DND-41 (cell line): ENCODE data around the gene FAU.

Experiments used
- ATAC-seq: fragments of 200-7000 bp; cut with Tn5 transposase; 3 replicates; pipeline ENCODE4 v1.9.1; 2021; ENCODE audit warnings: low read depth; ENCODE audit not compliant: insufficient read depth
- DNase-seq: peaks from one replicate; pipeline ENCODE4 v3.0.0-alpha.2; 2020
- H2AFZ ChIP-seq: 2 replicates; pipeline ENCODE4 v1.6.0; 2012; ENCODE audit warnings: low read depth, low read length
- H3K27ac ChIP-seq: 2 replicates; pipeline ENCODE4 v1.5.1; 2012; ENCODE audit warnings: low read length, inconsistent platforms
- H3K27me3 ChIP-seq: fragments of 200-600 bp; sonication (generic); 2 replicates; pipeline ENCODE4 v1.6.0; 2012; ENCODE audit warnings: low read length, mild to moderate bottlenecking, inconsistent platforms; ENCODE audit not compliant: insufficient read depth, poor library complexity
- H3K36me3 ChIP-seq: 2 replicates; pipeline ENCODE4 v1.5.1; 2012; ENCODE audit warnings: low read length, inconsistent platforms; ENCODE audit not compliant: insufficient read depth
- H3K4me1 ChIP-seq: 2 replicates; pipeline ENCODE4 v1.5.1; 2012; ENCODE audit warnings: mild to moderate bottlenecking, low read length; ENCODE audit not compliant: insufficient read depth
- H3K4me2 ChIP-seq: 2 replicates; pipeline ENCODE4 v1.6.0; 2012; ENCODE audit warnings: mild to moderate bottlenecking, moderate library complexity, low read length, inconsistent platforms; ENCODE audit not compliant: insufficient read depth
- H3K4me3 ChIP-seq, 2 experiments: fragments of 200-600 bp in 1 of 2; shearing (Covaris generic) in 1 of 2; 2 replicates each; pipeline ENCODE4 v1.5.1; 2012 to 2016; ENCODE audit warnings: inconsistent platforms in 2 of 2, low read length in 2 of 2, mild to moderate bottlenecking in 2 of 2, low read depth in 1 of 2, moderate library complexity in 1 of 2
- H3K79me2 ChIP-seq: 2 replicates; pipeline ENCODE4 v1.6.0; 2012; ENCODE audit warnings: low read length, inconsistent platforms; ENCODE audit not compliant: insufficient read depth
- H3K9ac ChIP-seq: 2 replicates; pipeline ENCODE4 v1.6.0; 2012; ENCODE audit warnings: low read depth, mild to moderate bottlenecking, inconsistent platforms, low read length, moderate library complexity
- H3K9me3 ChIP-seq: 2 replicates; pipeline ENCODE4 v1.5.1; 2012; ENCODE audit warnings: low read length, moderate library complexity, mild to moderate bottlenecking, inconsistent platforms; ENCODE audit not compliant: insufficient read depth, severe bottlenecking
- H4K20me1 ChIP-seq: 2 replicates; pipeline ENCODE4 v1.6.0; 2012; ENCODE audit warnings: low read length; ENCODE audit not compliant: insufficient read depth
- CTCF ChIP-seq: IDR thresholded peaks from 2 replicates; pipeline ENCODE4 v1.5.1; 2012; ENCODE audit warnings: borderline replicate concordance, low read length, moderate library complexity, mild to moderate bottlenecking; ENCODE audit not compliant: poor library complexity, severe bottlenecking; ENCODE audit errors: extremely low read depth
- EZH2 ChIP-seq: IDR thresholded peaks from 3 replicates; pipeline ENCODE4 v1.6.1; 2012; ENCODE audit warnings: borderline replicate concordance, low read depth, mild to moderate bottlenecking, moderate library complexity, low read length, inconsistent platforms; ENCODE audit not compliant: severe bottlenecking

The FAU gene

GRCh38 chr11:65112546-65113360, 9.2 kb downstream of the FAU start:
- Histone ChIP-seq H3K27ac (peak overlapping the region; percentile 88), H2AFZ (peak overlapping the region; percentile 90), H3K9ac (peak overlapping the region; percentile 93), H3K4me1 (peaks cover 65% of the 10 kb centered on the region), H3K4me3 (peak overlapping the region; percentile 36 to 80), H4K20me1 (peaks cover 30% of the 10 kb centered on the region), H3K79me2 (peaks cover 46% of the 10 kb centered on the region), H3K9me3 (no peaks in the 10 kb centered on the region), H3K36me3 (peaks cover 54% of the 10 kb centered on the region), H3K4me2 (peak overlapping the region; percentile 99), H3K27me3 (no peaks in the 10 kb centered on the region)
- TF ChIP-seq EZH2: no peak
- peak; percentile 94 for TF ChIP-seq CTCF
- peak; percentile 53 for ATAC-seq
- DNase-seq: peak; percentile 74

- peaks cover 34% of the 10 kb centered on the region for H4K20me1 ChIP-seq
- H3K36me3 ChIP-seq: peaks cover 60% of the 10 kb centered on the region
- peaks cover 64% of the 10 kb centered on the region for H3K4me1 ChIP-seq
- peak within 1 kb of the TSS; percentile 36 to 80 for H3K4me3 ChIP-seq
- H3K27me3 ChIP-seq: no peaks in the 10 kb centered on the region
- ATAC-seq: peak; percentile 83
- peak within 1 kb of the TSS; percentile 93 for H3K9ac ChIP-seq
- peak within 1 kb of the TSS; percentile 90 for H2AFZ ChIP-seq
- peak within 1 kb of the TSS; percentile 99 for H3K4me2 ChIP-seq
- DNase-seq: peak; percentile 97
- H3K27ac ChIP-seq: peak within 1 kb of the TSS; percentile 88
- H3K9me3 ChIP-seq: no peaks in the 10 kb centered on the region
- H3K79me2 ChIP-seq: peaks cover 42% of the 10 kb centered on the region
- TF ChIP-seq CTCF (no peak), EZH2 (no peak)
These were observed 10.0 kb downstream of the FAU start, which contains the start of gene TM7SF2 for GRCh38 chr11:65111744-65112545. Gene TM7SF2, plus strand, starts transcription at chr11:65111872. Its CDS starts 144 bp downstream, at chr11:65112016.

DNA sequence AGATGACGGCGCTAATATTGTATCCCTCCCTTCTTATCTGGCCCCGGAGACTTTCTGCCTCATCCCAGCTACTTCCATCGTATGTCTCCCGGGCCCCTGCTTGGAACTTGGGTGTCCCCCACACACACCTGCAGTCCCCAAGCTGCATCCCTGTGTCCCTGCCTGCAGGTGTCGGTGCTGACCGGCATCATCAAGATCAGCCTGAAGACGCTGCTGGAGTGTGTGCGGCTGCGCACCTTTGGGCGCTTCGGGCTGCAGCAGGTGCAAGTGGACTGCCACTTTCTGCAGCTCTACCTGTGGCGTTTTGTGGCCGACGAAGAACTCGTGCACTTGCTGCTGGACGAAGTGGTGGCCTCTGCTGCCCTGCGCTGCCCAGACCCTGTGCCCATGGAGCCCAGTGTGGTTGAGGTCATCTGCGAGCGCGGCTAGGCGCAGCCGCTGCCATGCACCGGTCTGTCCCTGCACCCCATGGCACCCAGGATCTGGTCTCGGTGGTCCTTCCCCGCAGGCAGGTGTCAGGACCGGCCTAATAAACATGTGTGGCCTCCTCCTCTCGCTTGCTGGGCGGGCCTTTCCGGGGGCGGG, 10.7 kb downstream of the FAU start:
- peaks cover 61% of the 10 kb centered on the region for H3K36me3 ChIP-seq
- peaks cover 33% of the 10 kb centered on the region for H4K20me1 ChIP-seq
- peaks cover 38% of the 10 kb centered on the region for H3K79me2 ChIP-seq
- H3K27me3 ChIP-seq: no peaks in the 10 kb centered on the region
- H3K4me2 ChIP-seq: peak overlapping the region; percentile 99
- H3K9me3 ChIP-seq: no peaks in the 10 kb centered on the region
- H3K4me1 ChIP-seq: peaks cover 57% of the 10 kb centered on the region
- peak; percentile 8 for TF ChIP-seq CTCF
- TF ChIP-seq EZH2: no peak
- ATAC-seq (no peak), DNase-seq (no peak)
- H3K27ac ChIP-seq: no peak overlapping the region; the same call in 1 of the 2 replicates
- H2AFZ ChIP-seq: no peak overlapping the region
- no peak overlapping the region; the same call in 1 of the 2 replicates for H3K9ac ChIP-seq
- peak overlapping the region in 1 of 2 experiments; percentile 32; a peak in 1 of 4 replicates for H3K4me3 ChIP-seq
